ENCODE data around the gene LARP6.

The LARP6 gene

DNA sequence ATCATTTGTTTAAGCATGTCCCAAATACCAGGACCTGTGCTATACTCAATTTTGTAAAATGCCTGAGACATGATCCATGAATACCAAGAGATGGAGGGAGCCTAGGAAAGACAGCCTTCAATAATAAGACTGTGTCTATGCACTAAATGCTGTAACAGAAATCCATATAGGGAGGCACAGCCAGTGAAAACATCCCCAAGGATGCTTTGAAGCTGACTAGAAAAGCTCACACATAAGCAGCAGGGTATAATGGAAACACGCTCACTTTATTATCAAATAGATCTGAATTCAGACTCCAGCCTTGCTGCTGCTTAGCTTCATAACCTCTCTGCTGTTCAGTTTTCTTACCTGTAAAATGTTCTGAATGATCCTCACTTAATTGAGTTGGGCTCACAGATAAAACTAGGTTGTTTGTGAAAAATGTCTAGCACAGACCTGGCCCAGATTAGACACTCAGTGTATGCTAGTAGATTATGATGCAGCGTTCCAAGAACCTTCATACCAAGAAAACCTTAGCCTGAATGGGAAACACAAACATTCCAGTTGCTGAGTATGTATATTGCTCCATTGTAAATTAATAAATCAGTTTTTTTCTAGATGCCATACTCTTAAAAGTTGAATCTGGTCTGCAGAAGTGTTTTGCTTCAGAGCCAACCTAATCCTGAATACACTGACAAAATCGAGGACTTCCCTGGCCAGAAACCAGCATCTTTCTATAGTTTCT lies 3.8 kb upstream of the LARP6 start:
- TF ChIP-seq POLR2AphosphoS5 (IDR thresholded peaks at IDR 0.05; ENCODE audit: low read depth, low read length) (no peak), FOXP2 (optimal IDR thresholded peaks at IDR 0.05; ENCODE audit: borderline replicate concordance, extremely low read depth, extremely low read length, insufficient read depth) (no peak), TAF1 (IDR thresholded peaks at IDR 0.05; ENCODE audit: borderline replicate concordance, insufficient read depth, low read length) (no peak), SIN3A (IDR thresholded peaks at IDR 0.05; ENCODE audit: borderline replicate concordance, insufficient read depth, low read length) (no peak)
- TF ChIP-seq, protein P1, sequence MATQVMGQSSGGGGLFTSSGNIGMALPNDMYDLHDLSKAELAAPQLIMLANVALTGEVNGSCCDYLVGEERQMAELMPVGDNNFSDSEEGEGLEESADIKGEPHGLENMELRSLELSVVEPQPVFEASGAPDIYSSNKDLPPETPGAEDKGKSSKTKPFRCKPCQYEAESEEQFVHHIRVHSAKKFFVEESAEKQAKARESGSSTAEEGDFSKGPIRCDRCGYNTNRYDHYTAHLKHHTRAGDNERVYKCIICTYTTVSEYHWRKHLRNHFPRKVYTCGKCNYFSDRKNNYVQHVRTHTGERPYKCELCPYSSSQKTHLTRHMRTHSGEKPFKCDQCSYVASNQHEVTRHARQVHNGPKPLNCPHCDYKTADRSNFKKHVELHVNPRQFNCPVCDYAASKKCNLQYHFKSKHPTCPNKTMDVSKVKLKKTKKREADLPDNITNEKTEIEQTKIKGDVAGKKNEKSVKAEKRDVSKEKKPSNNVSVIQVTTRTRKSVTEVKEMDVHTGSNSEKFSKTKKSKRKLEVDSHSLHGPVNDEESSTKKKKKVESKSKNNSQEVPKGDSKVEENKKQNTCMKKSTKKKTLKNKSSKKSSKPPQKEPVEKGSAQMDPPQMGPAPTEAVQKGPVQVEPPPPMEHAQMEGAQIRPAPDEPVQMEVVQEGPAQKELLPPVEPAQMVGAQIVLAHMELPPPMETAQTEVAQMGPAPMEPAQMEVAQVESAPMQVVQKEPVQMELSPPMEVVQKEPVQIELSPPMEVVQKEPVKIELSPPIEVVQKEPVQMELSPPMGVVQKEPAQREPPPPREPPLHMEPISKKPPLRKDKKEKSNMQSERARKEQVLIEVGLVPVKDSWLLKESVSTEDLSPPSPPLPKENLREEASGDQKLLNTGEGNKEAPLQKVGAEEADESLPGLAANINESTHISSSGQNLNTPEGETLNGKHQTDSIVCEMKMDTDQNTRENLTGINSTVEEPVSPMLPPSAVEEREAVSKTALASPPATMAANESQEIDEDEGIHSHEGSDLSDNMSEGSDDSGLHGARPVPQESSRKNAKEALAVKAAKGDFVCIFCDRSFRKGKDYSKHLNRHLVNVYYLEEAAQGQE (IDR thresholded peaks at IDR 0.05; ENCODE audit: insufficient read depth in 1 of 2, low read depth in 2 of 2, low read length in 2 of 2): no peak

DNA sequence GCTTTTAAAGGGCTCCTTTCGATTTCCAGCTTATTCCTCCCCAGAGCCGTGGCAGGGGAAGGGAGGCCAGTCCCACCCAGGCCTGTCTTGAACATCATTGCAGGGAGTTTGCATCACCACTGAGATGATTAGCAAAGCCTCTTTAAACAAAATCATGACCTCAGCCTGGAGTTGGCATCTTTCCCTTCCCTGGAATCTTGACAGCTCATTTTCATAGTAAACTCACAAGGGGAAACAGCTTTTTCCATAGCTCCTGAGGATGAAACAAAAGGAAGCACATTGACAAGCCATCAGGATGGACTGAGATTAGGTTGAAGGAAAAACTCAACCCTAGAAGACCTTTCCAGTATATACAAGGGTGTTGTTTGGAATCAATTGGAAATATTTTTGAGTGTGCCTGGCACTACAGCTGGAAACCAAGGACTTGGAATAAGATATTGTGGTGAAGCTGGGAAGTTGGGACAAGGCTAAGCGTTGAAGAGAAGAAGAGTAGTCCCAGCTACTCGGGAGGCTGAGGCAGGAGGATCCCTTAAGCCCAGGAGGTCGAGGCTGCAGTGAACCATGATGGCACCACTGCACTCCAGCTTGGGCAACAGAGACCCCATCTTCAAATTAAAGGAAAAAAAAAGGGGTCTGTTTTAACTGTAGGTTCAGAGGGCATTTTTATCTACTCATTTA lies 3.1 kb upstream of the LARP6 start:
- TF ChIP-seq POLR2AphosphoS5 (IDR thresholded peaks at IDR 0.05; ENCODE audit: low read depth, low read length) (no peak), SIN3A (IDR thresholded peaks at IDR 0.05; ENCODE audit: borderline replicate concordance, insufficient read depth, low read length) (no peak), TAF1 (IDR thresholded peaks at IDR 0.05; ENCODE audit: borderline replicate concordance, insufficient read depth, low read length) (no peak), FOXP2 (optimal IDR thresholded peaks at IDR 0.05; ENCODE audit: borderline replicate concordance, extremely low read depth, extremely low read length, insufficient read depth) (no peak)
- TF ChIP-seq, protein P1 (IDR thresholded peaks at IDR 0.05; ENCODE audit: insufficient read depth in 1 of 2, low read depth in 2 of 2, low read length in 2 of 2): no peak

DNA sequence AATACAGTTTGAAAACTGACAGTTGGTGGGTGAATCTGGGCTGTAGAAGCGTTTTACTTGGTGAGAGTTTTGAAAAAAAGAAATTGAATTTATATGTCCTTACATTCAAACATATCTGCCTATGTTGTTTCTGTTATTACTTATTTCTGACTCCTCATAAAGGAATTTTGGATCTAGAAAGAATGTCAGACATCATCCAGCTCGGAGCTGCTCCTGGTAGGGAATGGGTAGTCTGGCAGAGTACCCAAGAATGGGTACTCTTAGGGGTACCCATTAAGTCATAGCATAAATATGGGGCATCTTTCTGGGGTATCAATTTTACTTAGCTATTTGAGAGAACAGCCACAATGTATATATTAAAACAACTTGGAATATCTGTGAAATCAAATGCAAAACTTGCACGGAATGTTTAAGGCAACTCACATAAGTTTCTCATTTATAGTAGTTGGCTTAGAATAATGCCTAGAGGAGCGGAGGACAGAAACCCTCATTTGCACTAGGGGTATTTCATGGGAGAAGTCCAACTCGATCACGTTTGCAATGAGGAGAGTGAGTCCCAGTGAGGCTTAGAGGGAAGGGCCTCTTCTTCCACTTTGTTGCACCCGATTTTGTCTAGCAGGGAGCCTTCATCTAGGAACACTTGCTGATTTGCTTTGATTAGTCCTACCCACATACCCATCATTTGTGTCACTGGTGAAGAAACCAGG lies 2.4 kb upstream of the LARP6 start:
- TF ChIP-seq, protein P1 (IDR thresholded peaks at IDR 0.05; ENCODE audit: insufficient read depth in 1 of 2, low read depth in 2 of 2, low read length in 2 of 2): no peak
- no peak for TF ChIP-seq SIN3A (IDR thresholded peaks at IDR 0.05; ENCODE audit: borderline replicate concordance, insufficient read depth, low read length)
- TF ChIP-seq FOXP2 (optimal IDR thresholded peaks at IDR 0.05; ENCODE audit: borderline replicate concordance, extremely low read depth, extremely low read length, insufficient read depth): no peak
- TF ChIP-seq TAF1 (IDR thresholded peaks at IDR 0.05; ENCODE audit: borderline replicate concordance, insufficient read depth, low read length): no peak
- TF ChIP-seq POLR2AphosphoS5 (IDR thresholded peaks at IDR 0.05; ENCODE audit: low read depth, low read length): no peak

DNA sequence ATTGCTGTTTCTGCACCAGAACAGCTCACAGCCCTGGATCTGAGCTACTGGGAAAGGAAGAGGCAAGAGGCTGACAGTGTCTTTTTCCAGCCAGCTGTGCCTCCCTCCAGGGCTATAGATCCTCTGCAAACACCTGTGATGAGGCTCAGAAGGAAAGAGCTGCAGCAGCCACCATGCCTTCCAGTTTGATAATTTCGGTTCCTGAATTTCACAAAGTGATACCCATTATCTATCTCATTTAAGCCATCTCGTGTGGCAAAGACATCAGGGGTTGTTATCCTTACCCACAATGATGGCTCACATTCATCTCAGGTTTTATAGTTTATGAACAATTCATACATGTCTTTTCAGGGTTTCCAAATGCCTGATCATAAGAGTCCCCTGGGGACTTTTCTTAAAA lies 1.8 kb upstream of the LARP6 start:
- TF ChIP-seq POLR2AphosphoS5 (IDR thresholded peaks at IDR 0.05; ENCODE audit: low read depth, low read length) (no peak), SIN3A (IDR thresholded peaks at IDR 0.05; ENCODE audit: borderline replicate concordance, insufficient read depth, low read length) (no peak), TAF1 (IDR thresholded peaks at IDR 0.05; ENCODE audit: borderline replicate concordance, insufficient read depth, low read length) (no peak), FOXP2 (optimal IDR thresholded peaks at IDR 0.05; ENCODE audit: borderline replicate concordance, extremely low read depth, extremely low read length, insufficient read depth) (no peak)
- TF ChIP-seq, protein P1 (IDR thresholded peaks at IDR 0.05; ENCODE audit: insufficient read depth in 1 of 2, low read depth in 2 of 2, low read length in 2 of 2): no peak

Measured in PFSK-1 (cell line).